HG02642 (cell line): Measurements from ENCODE around the gene HAPLN1.

Source experiments
- ATAC-seq: cut with Tn5 transposase; IDR thresholded peaks from one replicate; pipeline ENCODE4 v1.9.1; 2021; ENCODE audit warnings: mild to moderate bottlenecking; ENCODE audit not compliant: unreplicated experiment, poor library complexity

HAPLN1 gene

GRCh38 chr5:83653669-83654068, 67.0 kb downstream of the HAPLN1 start:
- peak; percentile 71 for ATAC-seq

- no peak for ATAC-seq
Observed at GRCh38 chr5:83645936-83646335, 74.7 kb downstream of the HAPLN1 start.

GRCh38 chr5:83644301-83644700, 76.4 kb downstream of the HAPLN1 start:
- no peak for ATAC-seq

GRCh38 chr5:83641946-83642345, 78.7 kb downstream of the HAPLN1 start:
- ATAC-seq = no peak

GRCh38 chr5:83639911-83640310, 80.7 kb downstream of the HAPLN1 start:
- no peak for ATAC-seq

GRCh38 chr5:83636156-83636555, 84.5 kb downstream of the HAPLN1 start:
- ATAC-seq = no peak

GRCh38 chr5:83633285-83633684, 87.4 kb downstream of the HAPLN1 start:
- ATAC-seq = no peak

- no peak for ATAC-seq
Observed at GRCh38 chr5:83632874-83633273, 87.8 kb downstream of the HAPLN1 start.

- ATAC-seq = no peak
Observed at GRCh38 chr5:83628360-83628759, 92.3 kb downstream of the HAPLN1 start.

- ATAC-seq = no peak
Observed at GRCh38 chr5:83614841-83615240, 105.8 kb downstream of the HAPLN1 start.

- ATAC-seq = peak; percentile 73
Observed at GRCh38 chr5:83608122-83608521, 112.5 kb downstream of the HAPLN1 start.

GRCh38 chr5:83595217-83595616, 125.4 kb downstream of the HAPLN1 start:
- ATAC-seq = no peak

- no peak for ATAC-seq
Observed at GRCh38 chr5:83590966-83591365, 129.7 kb downstream of the HAPLN1 start.

GRCh38 chr5:83589786-83590185, 130.9 kb downstream of the HAPLN1 start:
- ATAC-seq = no peak
